GM19023 (cell line): ENCODE measurements around the gene PRCD.

Experiments
- ATAC-seq: cut with Tn5 transposase; IDR thresholded peaks from one replicate; pipeline ENCODE4 v1.9.1; 2021; ENCODE audit warnings: mild to moderate bottlenecking, moderate library complexity; ENCODE audit not compliant: unreplicated experiment

PRCD gene

DNA sequence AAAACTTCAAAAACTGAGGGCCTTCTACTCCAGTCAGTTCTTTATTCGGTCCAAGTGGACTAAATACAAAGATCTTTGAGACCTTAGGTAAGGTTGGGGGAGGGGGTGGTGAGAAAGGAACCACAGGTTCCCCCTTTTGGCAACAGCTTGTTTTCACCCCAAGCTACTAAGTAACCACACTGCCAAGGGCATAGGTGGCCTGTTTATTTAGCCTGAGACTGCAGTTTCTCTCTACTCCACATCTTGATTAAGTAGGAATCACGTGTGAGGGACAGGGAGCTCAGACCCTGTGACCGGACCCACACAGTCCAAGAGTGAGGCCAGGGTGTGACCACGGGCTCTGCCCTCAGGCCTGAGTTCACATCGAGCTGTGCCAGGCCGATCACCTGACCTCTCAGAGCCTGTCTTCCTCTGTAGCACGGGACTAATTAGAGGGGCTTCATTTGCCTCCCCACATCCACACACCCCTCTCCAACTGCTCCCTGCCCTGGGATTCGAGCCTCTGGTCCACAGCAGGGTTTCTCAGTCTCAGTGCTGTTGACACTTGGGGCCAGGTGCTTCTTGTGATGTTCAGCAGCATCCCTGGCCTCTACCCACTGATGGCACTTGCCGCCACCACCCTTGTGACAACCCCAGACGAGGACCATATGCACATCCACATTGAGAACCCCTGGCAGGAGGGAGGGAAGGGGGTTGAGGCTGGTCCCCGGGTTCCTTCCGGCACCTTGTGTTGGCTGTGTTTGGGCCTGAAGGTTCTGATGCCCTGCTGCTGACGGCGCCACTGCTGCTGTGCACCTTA, 28.0 kb downstream of the PRCD start:
- ATAC-seq: no peak

DNA sequence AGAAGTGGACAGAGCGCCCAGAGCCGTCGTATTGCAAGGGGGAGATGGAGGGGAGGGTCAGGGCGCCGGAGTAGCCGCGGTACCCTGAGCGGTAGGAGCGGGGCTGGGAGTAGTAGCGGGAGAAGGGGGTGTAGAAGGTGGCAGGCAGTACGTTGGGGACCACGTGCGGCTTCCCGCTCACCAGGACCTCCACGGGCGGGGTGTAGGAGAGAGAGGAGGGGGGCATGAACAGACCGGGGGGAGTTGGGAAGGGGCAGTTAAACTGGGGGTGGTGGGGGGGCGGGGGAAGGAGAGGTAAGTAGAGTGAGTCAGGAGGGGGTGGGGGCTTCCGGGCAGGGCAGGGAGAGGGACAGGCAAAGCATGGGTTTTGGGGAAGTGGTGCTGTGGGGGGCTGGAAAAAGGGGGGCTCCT, 29.0 kb downstream of the PRCD start:
- ATAC-seq: no peak

GRCh38 chr17:76569607-76570279, 29.9 kb downstream of the PRCD start:
- ATAC-seq: no peak

- no peak for ATAC-seq
These were observed 30.6 kb downstream of the PRCD start for GRCh38 chr17:76570457-76570856.

DNA sequence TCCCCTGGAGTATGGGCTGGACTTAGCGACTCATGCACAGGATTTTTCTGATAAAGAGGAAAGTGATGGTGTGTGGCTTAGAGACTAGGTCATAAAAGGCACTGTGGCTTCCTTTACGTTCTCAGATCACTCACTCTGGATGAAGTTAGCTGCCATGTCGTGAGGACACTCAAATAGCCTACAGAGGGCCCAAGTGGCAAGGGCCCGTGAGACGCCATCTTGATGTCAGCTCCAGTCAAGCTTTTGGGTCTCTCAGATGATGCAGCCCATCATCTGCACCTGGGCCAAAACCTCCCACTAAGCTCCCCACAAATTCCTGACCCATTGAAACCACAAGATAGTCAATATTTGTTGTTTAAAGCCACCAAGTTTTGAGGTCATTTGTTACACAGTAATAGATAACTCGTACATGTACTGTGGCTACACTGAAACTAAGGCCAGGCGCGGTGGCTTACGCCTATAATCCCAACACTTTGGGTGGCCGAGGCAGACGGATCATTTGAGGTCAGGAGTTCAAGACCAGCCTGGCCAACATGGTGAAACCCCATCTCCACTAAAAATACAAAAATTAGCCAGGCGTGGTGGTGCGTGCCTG, 31.1 kb downstream of the PRCD start:
- ATAC-seq: no peak

DNA sequence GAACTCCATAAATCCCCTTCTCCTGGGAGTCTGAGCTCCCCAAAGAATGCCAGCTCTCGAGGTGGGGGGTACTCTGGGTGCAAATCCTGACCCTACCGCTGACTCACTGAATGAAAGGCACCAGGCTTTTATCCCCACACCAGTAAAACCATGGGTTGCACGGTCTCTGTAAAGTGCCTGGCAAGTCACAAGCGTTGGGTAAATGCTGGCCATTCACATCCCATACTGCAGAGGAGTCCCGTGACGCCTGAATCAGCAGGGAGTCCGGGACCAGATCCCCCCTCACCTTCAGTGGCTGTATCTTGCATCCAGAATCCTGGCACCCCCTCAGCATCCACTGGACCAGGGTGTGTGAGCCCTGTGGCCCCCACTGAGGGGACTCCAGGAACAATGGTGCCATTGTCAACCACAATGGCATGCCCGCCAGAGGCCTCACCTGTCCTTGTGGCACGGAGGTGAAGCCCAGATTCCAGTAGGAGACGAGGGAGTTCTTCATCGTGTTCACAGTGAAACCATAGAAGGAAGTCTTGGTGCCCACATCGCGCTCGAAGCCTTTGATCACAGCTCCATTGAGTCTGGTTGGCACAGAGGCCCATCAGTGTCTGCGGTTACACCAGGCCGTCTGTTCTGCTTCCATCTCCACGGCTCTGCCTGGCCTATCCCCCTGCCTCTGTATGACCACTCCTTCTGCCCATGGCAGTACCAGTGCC, 32.5 kb downstream of the PRCD start:
- no peak for ATAC-seq

GRCh38 chr17:76573096-76573495, 33.3 kb downstream of the PRCD start:
- no peak for ATAC-seq

GRCh38 chr17:76574166-76574565, 34.3 kb downstream of the PRCD start:
- no peak for ATAC-seq

GRCh38 chr17:76575570-76575969, 35.7 kb downstream of the PRCD start:
- ATAC-seq: no peak

- no peak for ATAC-seq
These were observed 36.3 kb downstream of the PRCD start for GRCh38 chr17:76576189-76576588.

DNA sequence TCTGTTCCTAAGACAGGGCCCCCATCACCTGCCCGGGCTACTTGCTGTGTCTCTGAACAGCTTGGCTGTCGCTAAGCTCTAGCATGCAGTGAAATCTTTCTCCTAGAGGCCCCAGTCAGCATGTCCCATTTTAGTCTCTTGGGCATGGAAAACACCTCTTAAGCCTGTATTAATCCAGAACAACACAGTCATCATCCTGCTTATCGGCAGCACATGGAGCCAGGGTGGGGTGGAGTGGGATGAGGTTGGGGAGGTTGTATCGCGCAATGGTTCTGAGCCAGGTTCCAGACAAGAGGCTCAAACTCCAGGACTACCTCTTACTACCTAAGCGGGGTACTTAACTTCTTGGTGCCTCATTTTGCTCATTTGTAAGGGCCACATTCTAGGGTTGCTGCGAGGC, 38.0 kb downstream of the PRCD start:
- no peak for ATAC-seq

DNA sequence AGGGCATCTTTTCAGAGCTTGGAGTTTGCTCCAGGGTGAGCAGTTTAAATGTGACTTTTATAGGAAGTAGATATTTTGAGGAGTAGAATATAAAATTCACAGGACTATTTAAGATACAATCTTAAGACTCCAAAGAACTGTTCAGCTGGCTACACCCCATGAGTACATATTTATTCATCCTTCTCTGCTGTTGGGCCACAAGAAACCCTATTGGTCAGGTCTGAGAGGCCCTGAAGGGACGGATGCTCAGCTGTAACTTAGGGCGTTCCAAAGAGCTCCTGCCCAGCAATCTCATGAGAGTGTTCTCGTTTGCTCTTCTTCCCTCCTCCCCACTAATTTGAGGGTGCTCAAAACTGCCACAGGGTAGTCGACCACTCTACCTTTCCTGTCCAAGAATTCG, 38.5 kb downstream of the PRCD start:
- ATAC-seq: no peak

GRCh38 chr17:76579281-76579680, 39.4 kb downstream of the PRCD start:
- ATAC-seq: no peak

- ATAC-seq: no peak
These were observed 41.7 kb downstream of the PRCD start for GRCh38 chr17:76581515-76581914.

DNA sequence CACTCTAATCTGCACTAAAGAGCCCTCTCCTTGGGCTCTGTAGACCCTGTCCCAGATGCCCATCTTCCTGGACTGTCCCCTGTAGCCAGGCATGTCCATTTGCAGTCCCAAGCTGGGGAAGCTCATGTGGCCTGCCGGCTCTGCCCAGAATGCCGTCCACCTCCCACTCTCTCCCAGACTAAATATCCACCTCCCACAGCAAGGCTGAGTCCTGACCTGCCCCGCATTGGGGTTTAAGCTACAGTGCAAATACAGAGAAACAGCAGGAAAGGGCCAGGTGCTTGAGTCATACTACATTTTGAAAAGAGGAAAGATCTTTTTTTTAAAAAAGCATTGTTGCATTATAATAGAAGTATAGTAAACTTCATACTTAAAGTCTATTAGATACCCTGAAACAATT, 42.8 kb downstream of the PRCD start:
- no peak for ATAC-seq

DNA sequence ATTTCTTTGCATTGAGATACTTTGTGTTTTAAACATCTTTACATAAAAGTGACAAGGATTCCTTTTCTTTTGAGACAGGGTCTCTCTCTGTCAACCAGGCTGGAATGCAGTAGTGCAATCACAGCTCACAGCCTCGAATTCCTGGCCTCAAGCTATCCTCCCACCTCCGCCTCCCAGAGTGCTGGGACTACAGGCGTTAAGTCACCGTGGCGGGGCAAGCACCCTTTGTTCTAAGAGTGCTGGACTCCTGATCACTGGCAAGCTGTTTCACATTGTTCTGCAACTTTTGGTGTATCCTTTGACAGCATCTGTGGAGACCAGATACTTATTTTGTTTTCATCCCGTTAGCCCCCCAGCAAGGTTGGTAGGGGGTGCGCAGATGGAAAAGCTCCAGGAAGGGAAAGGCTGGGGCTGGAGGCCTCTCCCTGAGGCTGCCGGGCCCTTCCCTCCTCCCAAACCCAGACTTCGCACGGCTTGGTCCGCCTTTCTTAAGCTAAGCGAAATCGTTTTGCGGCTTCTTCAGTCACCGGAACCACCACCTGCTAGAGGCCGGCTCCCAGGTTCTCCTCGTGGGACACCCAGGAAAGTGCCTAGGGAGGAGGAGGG, 44.7 kb downstream of the PRCD start:
- ATAC-seq: no peak

DNA sequence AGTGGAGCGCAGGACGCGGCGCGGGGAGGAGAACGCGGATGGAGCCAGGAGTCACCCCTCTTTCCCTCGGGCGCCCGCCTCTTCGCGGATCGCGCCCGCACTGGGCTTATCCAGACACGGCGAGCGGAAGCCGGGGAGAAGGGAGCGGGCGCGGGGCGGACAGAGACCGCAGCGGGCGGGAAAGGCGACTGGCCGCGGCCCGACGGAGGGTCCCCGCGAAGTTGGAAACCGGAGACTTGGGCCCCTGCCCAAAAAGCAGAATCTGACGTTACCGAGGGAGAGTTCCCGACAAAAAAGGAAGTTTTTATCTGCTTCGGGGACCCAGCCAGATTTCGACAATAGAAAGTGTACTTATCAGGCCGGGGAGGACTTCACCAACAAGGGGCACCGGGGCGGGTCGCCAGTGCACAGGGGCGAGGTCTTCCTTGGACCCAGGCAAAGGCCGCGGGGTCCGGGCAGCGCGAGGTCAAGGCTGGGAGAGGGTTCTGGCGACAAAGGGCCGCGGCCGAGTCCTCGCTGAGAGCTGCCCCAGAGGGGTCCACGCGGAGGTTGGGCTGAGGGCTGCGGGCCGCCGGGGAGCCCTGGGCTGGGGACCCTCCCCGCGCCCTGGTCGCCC, 45.3 kb downstream of the PRCD start:
- ATAC-seq: no peak

DNA sequence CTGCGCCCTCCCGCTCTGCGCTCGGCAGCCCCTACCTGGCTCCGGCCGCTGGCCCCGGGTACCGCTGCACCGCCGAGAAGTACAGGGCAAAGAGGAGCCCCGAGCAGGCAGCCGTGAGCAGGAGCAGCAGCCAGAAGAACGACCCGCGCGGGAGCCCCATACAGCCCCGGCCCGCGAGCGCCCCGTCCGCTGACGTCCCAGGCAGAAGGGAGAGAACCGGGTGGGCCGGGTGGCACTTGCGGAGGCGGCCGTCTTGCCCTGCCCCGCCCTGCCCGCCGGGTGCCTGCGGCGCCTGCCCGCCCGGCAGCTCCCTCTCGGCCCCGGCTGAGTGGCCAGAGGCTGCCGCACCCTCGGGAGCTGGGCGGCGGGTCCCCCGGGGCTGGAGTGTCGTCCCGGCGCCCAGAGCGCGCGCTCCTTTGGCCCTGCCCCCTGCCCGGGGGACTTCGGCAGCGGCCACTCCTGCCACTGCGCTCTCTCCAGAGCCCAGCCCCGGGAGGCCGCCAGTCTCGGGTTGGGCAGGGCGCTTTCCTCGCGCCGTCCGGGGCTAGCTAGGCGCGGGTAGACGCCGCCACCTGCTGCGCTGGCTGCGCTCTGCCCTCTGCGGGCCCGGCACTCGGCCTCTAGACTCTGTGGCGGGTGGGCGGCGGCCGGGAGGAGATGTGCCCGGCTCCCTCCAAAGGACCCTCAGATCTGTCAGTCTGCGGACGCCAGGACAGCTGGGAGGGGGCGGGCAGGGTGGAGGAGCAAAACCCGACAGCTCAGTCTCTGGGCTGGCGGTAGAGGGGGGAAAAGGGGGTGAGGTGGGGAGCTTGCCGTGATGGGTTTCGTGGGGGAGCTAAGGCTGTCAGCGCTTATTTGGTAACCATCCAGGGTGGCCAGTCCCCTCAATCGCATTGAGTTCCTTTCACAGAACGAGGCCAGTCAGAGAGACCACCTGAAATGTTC, 46.1 kb downstream of the PRCD start, which contains the start of gene ST6GALNAC2:
Gene ST6GALNAC2, minus strand, starts transcription at position 212 of the 945 bp plus-strand sequence. Its CDS starts 52 bp downstream, at position 160.
- ATAC-seq: no peak

DNA sequence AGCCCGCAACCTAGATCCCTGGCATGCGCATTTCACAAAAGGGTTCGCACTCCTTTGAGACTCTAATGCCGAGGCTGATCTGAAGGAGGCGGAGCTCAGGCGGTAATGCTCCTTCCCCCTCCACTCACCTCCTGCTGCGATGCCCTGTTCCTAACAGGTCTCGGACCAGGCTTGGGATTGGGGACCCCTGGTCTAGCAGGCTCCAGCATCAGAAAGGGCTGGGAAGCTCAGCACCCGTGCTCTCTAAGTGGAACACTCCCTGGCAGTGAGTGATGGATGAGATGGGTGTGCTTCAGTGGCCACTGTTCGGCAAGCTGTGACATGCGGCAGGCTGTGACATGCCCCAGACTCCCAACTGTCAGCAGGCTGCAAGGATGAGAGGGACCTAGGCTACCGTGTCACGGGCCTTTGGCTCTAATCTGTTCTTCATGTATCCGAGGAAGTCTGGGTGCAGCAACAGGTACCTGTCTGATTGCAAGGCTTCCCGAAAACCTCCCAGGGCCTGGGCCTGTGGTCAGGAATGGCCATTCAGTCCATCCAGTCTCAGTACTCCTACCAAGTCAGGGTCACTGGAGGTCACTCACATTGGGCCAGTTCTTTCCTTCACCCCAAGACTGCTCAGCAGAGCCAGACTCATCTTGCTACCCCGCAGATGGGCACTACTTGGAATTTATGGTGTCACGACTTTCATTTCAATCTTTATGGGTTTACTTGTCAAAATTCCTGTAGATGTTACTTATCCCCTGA, 47.1 kb downstream of the PRCD start:
- ATAC-seq: no peak
